Peyer's patch (tissue), 4 donors: Measurements from ENCODE around the gene KDM4C. TPM values are rescaled to one million over a fixed set of nuclear protein-coding genes. Genes with fewer than 3 reads are reported as not detected.

Source experiments
- DNase-seq, 3 donors: peaks; one replicate each; pipeline ENCODE4 v3.0.0-alpha.2; 2017 to 2019
- H3K27ac ChIP-seq, 4 donors: fragments of 200-600 bp; sonication (generic); one replicate each; pipeline ENCODE4 v1.5.1; 2016 to 2019
- H3K27me3 ChIP-seq, 2 donors: fragments of 200-600 bp; sonication (generic); one replicate each; pipeline ENCODE4 v1.5.1; 2019
- H3K36me3 ChIP-seq, 3 donors: fragments of 200-600 bp; sonication (generic); one replicate each; pipeline ENCODE4 v1.5.1; 2016 to 2019
- H3K4me1 ChIP-seq, 4 donors: fragments of 200-600 bp; sonication (generic); one replicate each; pipeline ENCODE4 v1.5.1; 2016 to 2019
- H3K4me3 ChIP-seq, 4 donors: fragments of 200-600 bp; sonication (generic); 1 replicate in 3 of 4; 2 replicates in 1 of 4; pipeline ENCODE4 v1.5.1; 2016 to 2019; ENCODE audit warnings: mild to moderate bottlenecking in 1 of 4
- H3K9me3 ChIP-seq, 4 donors: fragments of 200-600 bp; sonication (generic); one replicate each; pipeline ENCODE4 v1.5.1; 2016 to 2019; ENCODE audit warnings: mild to moderate bottlenecking in 1 of 4
- POLR2A ChIP-seq, 2 donors: fragments of 450-650 bp; IDR thresholded peaks; one replicate each; pipeline ENCODE4 v1.5.1; 2017; ENCODE audit warnings: antibody characterized with exemption in 2 of 2, mild to moderate bottlenecking in 2 of 2, moderate library complexity in 2 of 2
- total RNA-seq, 4 donors: library from RNA; depleted of rRNA; stranded (reverse); fragments of >200 nt; gene quantifications; one replicate each; pipeline ENCODE4 v1.1.0, GENCODE V29; 2016
- TF ChIP-seq, protein P1 (sequence below), 6 experiments: fragments of 450-650 bp in 4 of 6; fragments of 200-600 bp in 2 of 6; sonication (generic) in 1 of 6; IDR thresholded peaks; one replicate each; pipeline ENCODE4 v1.5.1; 2017 to 2019; ENCODE audit warnings: antibody characterized with exemption in 6 of 6, mild to moderate bottlenecking in 3 of 6, moderate library complexity in 1 of 6

The KDM4C gene
- total RNA-seq, 4 donors from 2014 or later = 90.7 to 125 (median 107) TPM

DNA sequence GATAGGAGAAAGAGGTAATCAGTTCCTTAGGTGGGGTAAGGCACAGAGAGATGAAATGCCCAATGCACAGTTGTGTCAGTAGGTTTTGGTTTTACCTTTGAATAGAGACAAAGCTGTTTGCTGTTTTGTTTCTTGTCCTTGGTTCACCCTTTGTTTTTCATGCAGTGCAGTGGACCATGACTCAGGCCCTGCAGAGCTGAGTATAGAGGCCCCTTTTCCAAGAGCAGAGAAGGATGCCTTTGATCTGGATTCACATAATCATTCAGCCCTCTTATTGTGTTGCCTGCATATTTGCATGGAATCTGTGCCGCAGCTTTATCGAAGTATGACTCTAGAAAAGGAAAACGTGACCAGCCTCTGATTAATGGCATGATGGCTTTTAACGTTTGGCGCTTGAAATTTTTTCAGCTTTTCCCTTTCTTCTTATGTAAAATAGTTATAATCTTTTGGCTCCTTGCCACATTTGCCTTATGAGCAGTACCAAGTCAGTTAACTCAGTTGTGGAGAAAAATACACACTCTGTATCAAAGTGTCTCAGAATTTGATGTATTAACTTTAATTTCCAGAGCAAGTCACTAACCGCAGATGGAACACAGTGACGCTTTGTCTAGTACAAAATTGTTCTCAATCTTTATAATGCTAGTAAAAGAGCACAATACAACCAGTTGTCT lies 197.6 kb downstream of the KDM4C start:
- TF ChIP-seq, protein P1, sequence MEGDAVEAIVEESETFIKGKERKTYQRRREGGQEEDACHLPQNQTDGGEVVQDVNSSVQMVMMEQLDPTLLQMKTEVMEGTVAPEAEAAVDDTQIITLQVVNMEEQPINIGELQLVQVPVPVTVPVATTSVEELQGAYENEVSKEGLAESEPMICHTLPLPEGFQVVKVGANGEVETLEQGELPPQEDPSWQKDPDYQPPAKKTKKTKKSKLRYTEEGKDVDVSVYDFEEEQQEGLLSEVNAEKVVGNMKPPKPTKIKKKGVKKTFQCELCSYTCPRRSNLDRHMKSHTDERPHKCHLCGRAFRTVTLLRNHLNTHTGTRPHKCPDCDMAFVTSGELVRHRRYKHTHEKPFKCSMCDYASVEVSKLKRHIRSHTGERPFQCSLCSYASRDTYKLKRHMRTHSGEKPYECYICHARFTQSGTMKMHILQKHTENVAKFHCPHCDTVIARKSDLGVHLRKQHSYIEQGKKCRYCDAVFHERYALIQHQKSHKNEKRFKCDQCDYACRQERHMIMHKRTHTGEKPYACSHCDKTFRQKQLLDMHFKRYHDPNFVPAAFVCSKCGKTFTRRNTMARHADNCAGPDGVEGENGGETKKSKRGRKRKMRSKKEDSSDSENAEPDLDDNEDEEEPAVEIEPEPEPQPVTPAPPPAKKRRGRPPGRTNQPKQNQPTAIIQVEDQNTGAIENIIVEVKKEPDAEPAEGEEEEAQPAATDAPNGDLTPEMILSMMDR (IDR thresholded peaks at IDR 0.05) = no peak
- no peak for TF ChIP-seq POLR2A (IDR thresholded peaks at IDR 0.05)
- no peak overlapping the region for H3K27ac ChIP-seq
- no peaks in the 10 kb centered on the region for H3K36me3 ChIP-seq
- no peaks in the 10 kb centered on the region for H3K4me1 ChIP-seq
- no peak overlapping the region for H3K4me3 ChIP-seq
- DNase-seq = no peak
- H3K9me3 ChIP-seq = no peaks in the 10 kb centered on the region
- H3K27me3 ChIP-seq = no peaks in the 10 kb centered on the region

DNA sequence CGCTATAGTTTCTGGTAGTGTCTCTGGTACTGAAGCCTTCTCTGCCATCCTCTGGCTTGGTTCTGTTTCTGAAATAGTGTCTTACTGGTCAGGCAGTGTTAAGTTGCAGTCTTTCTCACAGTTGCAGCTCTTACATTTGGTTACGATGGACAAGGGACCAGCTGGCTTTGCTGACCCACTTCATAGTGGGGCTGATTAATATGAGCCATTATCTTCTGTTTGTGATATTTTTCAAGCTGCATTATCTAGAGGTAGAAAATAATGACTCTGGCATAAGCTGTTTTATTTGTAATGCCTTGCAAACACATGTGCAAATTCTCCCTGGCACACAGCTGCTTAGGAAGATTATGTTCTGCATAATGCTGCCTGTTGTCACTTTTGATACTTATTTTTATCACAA lies 199.1 kb downstream of the KDM4C start:
- DNase-seq = no peak
- H3K9me3 ChIP-seq = no peaks in the 10 kb centered on the region
- no peak overlapping the region for H3K27ac ChIP-seq
- TF ChIP-seq, protein P1 (IDR thresholded peaks at IDR 0.05) = no peak
- TF ChIP-seq POLR2A (IDR thresholded peaks at IDR 0.05) = no peak
- no peaks in the 10 kb centered on the region for H3K36me3 ChIP-seq
- H3K4me3 ChIP-seq = no peak overlapping the region
- H3K4me1 ChIP-seq = no peaks in the 10 kb centered on the region
- no peaks in the 10 kb centered on the region for H3K27me3 ChIP-seq

DNA sequence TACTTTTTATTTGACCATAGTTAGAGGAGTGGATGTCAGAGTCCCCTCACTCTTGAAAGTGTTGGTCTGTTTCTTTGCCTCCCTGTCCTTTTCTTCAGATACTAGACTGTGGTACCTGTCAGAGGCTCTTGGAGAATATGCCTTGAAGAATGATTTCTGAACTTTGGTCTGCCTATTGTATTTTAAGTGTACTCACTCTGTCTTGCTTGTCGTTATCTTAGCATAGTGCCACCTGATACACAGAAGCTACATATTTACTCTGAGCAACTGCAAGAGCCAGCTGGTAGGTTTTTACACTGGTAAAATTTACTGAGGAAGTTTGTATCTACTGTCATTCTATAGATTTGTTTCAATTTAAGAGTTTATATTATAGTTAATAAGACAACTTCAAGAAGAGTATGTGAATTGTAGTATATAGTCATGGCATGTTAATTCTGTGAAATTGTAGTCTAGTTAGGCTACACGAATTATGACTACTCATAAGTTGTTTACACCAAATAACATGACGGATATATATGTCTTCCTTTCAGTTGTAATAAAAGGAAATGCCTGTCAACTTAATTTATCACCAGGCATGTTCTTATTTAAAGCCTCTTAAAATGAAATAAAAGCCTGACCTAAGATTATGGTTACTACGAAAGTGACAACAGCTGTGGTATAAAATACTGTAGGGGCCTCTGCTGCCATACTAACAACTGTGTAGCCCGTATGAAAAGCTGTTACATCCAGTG lies 201.7 kb downstream of the KDM4C start:
- H3K27ac ChIP-seq = no peak overlapping the region
- no peak for TF ChIP-seq POLR2A (IDR thresholded peaks at IDR 0.05)
- H3K36me3 ChIP-seq = no peaks in the 10 kb centered on the region
- DNase-seq = no peak
- no peak overlapping the region for H3K4me3 ChIP-seq
- no peaks in the 10 kb centered on the region for H3K9me3 ChIP-seq
- H3K27me3 ChIP-seq = no peaks in the 10 kb centered on the region
- no peaks in the 10 kb centered on the region for H3K4me1 ChIP-seq

DNA sequence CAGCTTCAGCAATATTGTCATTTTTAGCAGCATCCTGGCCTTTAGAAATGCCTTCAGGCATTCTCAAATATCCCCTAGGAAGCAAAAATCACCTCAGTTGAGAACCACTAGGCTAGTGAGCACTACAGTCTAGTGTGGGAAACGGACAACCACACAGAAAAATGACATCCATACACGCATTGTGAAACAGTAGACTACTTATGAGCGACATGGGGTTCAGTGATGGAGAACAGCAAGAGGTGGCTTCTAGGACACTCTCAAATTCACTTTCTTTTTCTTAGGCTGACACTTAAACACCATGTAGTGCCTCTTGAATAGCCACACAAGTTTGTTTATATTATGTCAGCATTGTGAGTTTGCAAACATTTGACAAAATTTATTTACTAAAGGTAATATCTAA lies 203.0 kb downstream of the KDM4C start:
- H3K36me3 ChIP-seq = no peaks in the 10 kb centered on the region
- no peaks in the 10 kb centered on the region for H3K9me3 ChIP-seq
- H3K4me3 ChIP-seq = no peak overlapping the region
- H3K27me3 ChIP-seq = no peaks in the 10 kb centered on the region
- no peaks in the 10 kb centered on the region for H3K4me1 ChIP-seq
- no peak for DNase-seq
- no peak overlapping the region for H3K27ac ChIP-seq
- TF ChIP-seq POLR2A (IDR thresholded peaks at IDR 0.05) = no peak
- TF ChIP-seq, protein P1 (IDR thresholded peaks at IDR 0.05) = no peak

DNA sequence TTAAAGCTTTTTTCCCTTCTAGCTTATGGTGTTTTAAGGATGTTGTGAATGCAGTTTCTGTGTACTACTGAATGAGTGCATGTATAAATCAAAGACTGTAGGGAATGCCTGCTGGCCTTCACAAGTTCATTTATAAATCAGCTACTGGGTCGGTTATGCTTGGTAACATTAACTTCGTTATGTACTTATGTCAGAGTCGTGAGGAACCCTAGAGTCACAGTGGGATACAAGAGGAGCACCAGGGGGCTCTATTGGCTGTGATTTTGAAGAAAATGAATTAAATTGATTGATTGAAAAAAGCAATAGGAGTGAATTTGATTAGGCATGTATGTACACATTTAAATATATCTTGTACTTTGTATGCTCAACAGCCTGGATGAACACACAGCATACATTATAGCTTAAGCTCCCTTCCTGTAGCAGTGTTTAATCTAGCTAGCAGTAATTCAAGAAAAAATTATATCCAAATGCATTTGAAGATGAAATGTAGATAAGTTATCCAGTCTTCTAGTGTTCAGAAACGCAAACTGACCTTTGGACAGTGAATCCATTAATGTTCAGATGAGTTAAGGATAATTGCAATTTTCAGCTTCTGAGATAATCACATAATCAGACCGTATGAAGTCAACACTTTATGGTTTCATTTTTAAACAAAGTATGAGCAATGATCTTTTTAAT lies 204.2 kb downstream of the KDM4C start:
- H3K4me3 ChIP-seq = no peak overlapping the region
- no peak for DNase-seq
- no peak for TF ChIP-seq POLR2A (IDR thresholded peaks at IDR 0.05)
- TF ChIP-seq, protein P1 (IDR thresholded peaks at IDR 0.05) = no peak
- H3K36me3 ChIP-seq = no peaks in the 10 kb centered on the region
- no peaks in the 10 kb centered on the region for H3K4me1 ChIP-seq
- H3K9me3 ChIP-seq = no peaks in the 10 kb centered on the region
- H3K27ac ChIP-seq = no peak overlapping the region
- no peaks in the 10 kb centered on the region for H3K27me3 ChIP-seq

DNA sequence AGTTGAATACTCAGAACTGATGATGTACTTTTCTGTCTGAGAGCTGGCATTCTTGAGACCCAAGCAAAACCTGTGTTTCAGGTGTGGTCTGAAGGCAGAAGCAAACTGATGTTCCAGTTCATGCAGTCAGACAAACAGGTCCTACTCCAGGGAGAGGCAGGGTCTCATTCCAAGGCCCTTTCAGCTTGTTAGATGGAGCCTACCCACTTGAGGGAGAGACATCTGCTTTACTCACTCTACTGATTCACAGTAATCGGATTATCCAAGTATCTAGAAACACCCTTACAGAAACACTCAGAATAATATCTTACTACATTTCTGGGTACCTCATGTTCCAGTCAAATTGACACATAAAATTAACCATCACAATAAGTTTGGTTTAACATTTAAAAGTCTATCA lies 207.8 kb downstream of the KDM4C start:
- no peak for DNase-seq
- Histone ChIP-seq H3K27me3 (no peaks in the 10 kb centered on the region), H3K36me3 (no peaks in the 10 kb centered on the region), H3K4me1 (peaks cover 0 to 6% (median 0%) of the 10 kb centered on the region in 4 donors), H3K27ac (no peak overlapping the region), H3K9me3 (no peaks in the 10 kb centered on the region), H3K4me3 (no peak overlapping the region)
- TF ChIP-seq, protein P1 (IDR thresholded peaks at IDR 0.05) = no peak
